GM12878 (cell line): ENCODE data around the gene AP3D1. TPM values are rescaled to one million over a fixed set of nuclear protein-coding genes. Genes with fewer than 3 reads are reported as not detected.
"Not testable (repeated sequence)": the region's sequence is repeated elsewhere in the genome, so short reads cannot be mapped to it uniquely, and the experiment has no call there.

Source experiments
- ATAC-seq: fragments of 200-7000 bp; cut with Tn5 transposase; 3 replicates; pipeline ENCODE4 v1.9.1; 2020; ENCODE audit warnings: mild to moderate bottlenecking, moderate library complexity
- BruUV-seq: library from RNA; stranded (reverse); fragments of 400-500 nt; replicated peaks from 2 replicates; lab custom pipeline; 2021; lab: Mats Ljungman, UMichigan
- CTCF ChIA-PET: fragments of 300-600 bp; sonication (Branson Sonifier 250); formaldehyde crosslinking; extraction: SDS; loops from one replicate; lab custom pipeline; 2021; ENCODE audit warnings: inconsistent platforms; lab: Yijun Ruan, JAX
- POLR2A ChIA-PET: fragments of 350-600 bp; formaldehyde crosslinking; extraction: SDS; loops from one replicate; lab custom pipeline; 2021; ENCODE audit warnings: inconsistent platforms; lab: Charles Lee
- RAD21 ChIA-PET: fragments of 300-600 bp; sonication (Branson Sonifier 250); formaldehyde crosslinking; loops from one replicate; lab custom pipeline; 2023; ENCODE audit warnings: antibody characterized with exemption; ENCODE audit not compliant: unreplicated experiment; lab: Charles Lee
- SMC1A ChIA-PET: fragments of 300-600 bp; sonication (Branson Sonifier 250); formaldehyde crosslinking; loops from one replicate; lab custom pipeline; 2023; ENCODE audit not compliant: unreplicated experiment, uncharacterized antibody; lab: Charles Lee
- DNase-seq: peaks from one replicate; pipeline ENCODE4 v3.0.0-alpha.2; 2011; ENCODE audit warnings: low read depth, low spot score
- FAIRE-seq: peaks from 3 replicates; lab custom pipeline; 2011; peaks lifted over from hg19 to GRCh38; lab: Jason Lieb, UNC
- H2AFZ ChIP-seq: 2 replicates; pipeline ENCODE4 v1.6.0; 2011; ENCODE audit warnings: low read depth, low read length, control low read depth; ENCODE audit not compliant: control insufficient read depth
- H3K27ac ChIP-seq: 2 replicates; pipeline ENCODE4 v1.5.1; 2011; ENCODE audit warnings: control low read depth; ENCODE audit not compliant: control insufficient read depth, insufficient read depth
- H3K27me3 ChIP-seq, 2 experiments: replicated peaks in 1 of 2; 2 replicates each; pipeline versions ENCODE4 v1.6.0 to v1.6.1; 2011; ENCODE audit warnings: low read length in 1 of 2; ENCODE audit not compliant: control insufficient read depth in 2 of 2, insufficient read depth in 2 of 2
- H3K36me3 ChIP-seq, 2 experiments: 2 replicates each; pipeline ENCODE4 v1.5.1; 2011; ENCODE audit warnings: low read length in 1 of 2; ENCODE audit not compliant: control insufficient read depth in 2 of 2, insufficient read depth in 2 of 2
- H3K4me1 ChIP-seq: 2 replicates; pipeline ENCODE4 v1.6.1; 2011; ENCODE audit warnings: mild to moderate bottlenecking, low read length, moderate library complexity, mixed read lengths; ENCODE audit not compliant: control insufficient read depth, insufficient read depth
- H3K4me2 ChIP-seq: 2 replicates; pipeline ENCODE4 v1.6.0; 2011; ENCODE audit warnings: control low read depth; ENCODE audit not compliant: control insufficient read depth, insufficient read depth
- H3K4me3 ChIP-seq: fragments of 200-600 bp; sonication (generic); 2 replicates; pipeline ENCODE4 v1.5.1; 2016
- H3K79me2 ChIP-seq: 2 replicates; pipeline ENCODE4 v1.6.0; 2011; ENCODE audit warnings: low read length; ENCODE audit not compliant: control insufficient read depth, insufficient read depth
- H3K9ac ChIP-seq: 2 replicates; pipeline ENCODE4 v1.8.0; 2011; ENCODE audit warnings: low read length, control low read depth, mixed read lengths; ENCODE audit not compliant: control insufficient read depth, insufficient read depth
- H3K9me3 ChIP-seq: replicated peaks from 3 replicates; pipeline ENCODE4 v1.5.1; 2011; ENCODE audit warnings: mild to moderate bottlenecking, low read length; ENCODE audit not compliant: control insufficient read depth, insufficient read depth
- H4K20me1 ChIP-seq: 2 replicates; pipeline ENCODE4 v1.6.0; 2011; ENCODE audit not compliant: control insufficient read depth, insufficient read depth
- ATF7 ChIP-seq: fragments of 450-650 bp; IDR thresholded peaks from 2 replicates; pipeline ENCODE4 v1.6.1; 2016; ENCODE audit warnings: low read depth, mild to moderate bottlenecking
- EZH2 ChIP-seq: IDR thresholded peaks from 2 replicates; pipeline ENCODE4 v1.6.1; 2012; ENCODE audit warnings: low read depth, mild to moderate bottlenecking, control low read depth, inconsistent platforms, low read length, borderline replicate concordance; ENCODE audit not compliant: control insufficient read depth
- IKZF2 ChIP-seq, 2 experiments: fragments of 450-650 bp; IDR thresholded peaks; 2 replicates each; pipeline ENCODE4 v1.6.1; 2017; ENCODE audit warnings: mild to moderate bottlenecking in 2 of 2, moderate library complexity in 2 of 2
- MYC ChIP-seq: IDR thresholded peaks from 2 replicates; pipeline ENCODE4 v1.6.1; 2011; ENCODE audit warnings: mild to moderate bottlenecking, low read length, moderate library complexity, inconsistent platforms; ENCODE audit not compliant: insufficient read depth, insufficient replicate concordance, insufficient read length, severe bottlenecking
- NFYA ChIP-seq: IDR thresholded peaks from 2 replicates; pipeline ENCODE4 v1.6.1; 2011; ENCODE audit warnings: low read depth, mild to moderate bottlenecking, low read length, improper control_type of control experiment, borderline replicate concordance
- RCOR1 ChIP-seq: conservative IDR thresholded peaks from 2 replicates; pipeline ENCODE4 v1.6.1; 2012; ENCODE audit warnings: low read depth, low read length, improper control_type of control experiment
- RUNX3 ChIP-seq: IDR thresholded peaks from 2 replicates; pipeline ENCODE4 v1.6.1; 2012; ENCODE audit warnings: low read length, inconsistent platforms
- SMAD5 ChIP-seq: IDR thresholded peaks from 2 replicates; pipeline ENCODE4 v1.6.1; 2016; ENCODE audit warnings: antibody characterized with exemption, low read depth
- SREBF2 ChIP-seq: IDR thresholded peaks from 2 replicates; pipeline ENCODE4 v1.6.1; 2012; ENCODE audit warnings: mild to moderate bottlenecking, low read length
- ZNF217 ChIP-seq: fragments of 450-650 bp; IDR thresholded peaks from 2 replicates; pipeline ENCODE4 v1.6.1; 2017; ENCODE audit warnings: antibody characterized with exemption, mild to moderate bottlenecking
- ZNF622 ChIP-seq: fragments of 450-650 bp; IDR thresholded peaks from 2 replicates; pipeline ENCODE4 v1.6.1; 2017; ENCODE audit warnings: mild to moderate bottlenecking, inconsistent platforms
- WGBS: methylation state at CpG from one replicate; pipeline ENCODE4 v1.1.6; 2016; ENCODE audit warnings: low lambda C conversion rate; ENCODE audit not compliant: insufficient replicate concordance, insufficient coverage; ENCODE audit errors: missing lambda C conversion rate; 5-methylcytosine and 5-hydroxymethylcytosine counted together
- in situ Hi-C: fragments of 300-500 bp; cut with MboI; formaldehyde crosslinking; loops from 9 replicates; pipeline ENCODE4 v1.14.3; 2018; ENCODE audit warnings: mixed read lengths
- intact Hi-C: fragments of 100-400 bp; cut with micrococcal nuclease; formaldehyde crosslinking; loops from one replicate; pipeline ENCODE4 v1.14.2; 2022; ENCODE audit not compliant: unreplicated experiment
- polyA plus RNA-seq, 11 experiments: library from polyadenylated mRNA; depleted of rRNA in 4 of 11; unstranded in 6 of 11; stranded (reverse) in 5 of 11; fragments of >200 nt; fragmentation: Nextera tagmentation in 4 of 11; fragmentation: Illumina TruSeq in 1 of 11; extraction: Ambion mirVana in 4 of 11; extraction: Trizol in 1 of 11; gene quantifications; 1 replicate in 1 of 11; 2 replicates in 10 of 11; pipeline versions ENCODE4 v1.2.1 to v1.2.3, GENCODE V29; 2011 to 2016; ENCODE audit warnings: inconsistent platforms in 2 of 11, missing spikeins in 2 of 11, low read depth in 1 of 11
- total RNA-seq, 4 experiments: library from RNA; depleted of rRNA in 3 of 4; stranded (reverse); fragments of >200 nt in 3 of 4; fragmentation: Illumina TruSeq in 1 of 4; extraction: Trizol in 1 of 4; gene quantifications; 2 replicates each; pipeline versions ENCODE4 v1.2.1 to v1.2.3, GENCODE V29; 2013 to 2021
- TF ChIP-seq, protein P1 (sequence below): fragments of 450-650 bp; IDR thresholded peaks from 2 replicates; pipeline ENCODE4 v1.6.1; 2016; ENCODE audit warnings: mild to moderate bottlenecking
- TF ChIP-seq, protein P2 (sequence below): fragments of 450-650 bp; formaldehyde crosslinking; IDR thresholded peaks from 2 replicates; pipeline ENCODE4 v1.4.0; 2020; ENCODE audit warnings: mild to moderate bottlenecking, moderate library complexity

AP3D1 gene
- total and polyA plus RNA-seq, 10 of the 15 experiments (the other 5 are each of a cell fraction or from before 2014, with no cell fraction given) = 1.5 to 108 (median 59.1) TPM

DNA sequence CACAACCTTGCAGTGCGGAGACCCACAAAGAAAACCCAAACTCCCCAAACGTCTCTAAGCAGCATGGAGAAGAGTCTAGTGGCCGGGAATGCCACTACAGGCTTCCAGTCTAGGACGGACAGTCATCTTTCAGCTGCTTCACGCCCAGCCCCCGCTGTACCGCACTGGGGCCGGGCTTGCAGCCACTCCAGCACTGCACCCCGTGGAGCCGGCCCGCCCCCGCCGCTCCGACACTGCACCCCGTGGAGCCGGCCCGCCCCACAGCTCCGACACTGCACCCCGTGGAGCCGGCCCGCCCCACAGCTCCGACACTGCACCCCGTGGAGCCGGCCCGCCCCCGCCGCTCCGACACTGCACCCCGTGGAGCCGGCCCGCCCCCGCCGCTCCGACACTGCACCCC, 23.1 kb downstream of the AP3D1 start:
- H3K27me3 ChIP-seq, ATAC-seq, DNase-seq, H3K4me1 ChIP-seq, BruUV-seq, intact Hi-C loops, H2AFZ ChIP-seq, FAIRE-seq, H3K4me2 ChIP-seq, POLR2A ChIA-PET, SMC1A ChIA-PET, in situ Hi-C loops, H3K79me2 ChIP-seq, CTCF ChIA-PET, H3K9me3 ChIP-seq, RAD21 ChIA-PET, H3K9ac ChIP-seq, H3K4me3 ChIP-seq, H3K27ac ChIP-seq, H4K20me1 ChIP-seq: not testable (repeated sequence)
- peaks cover 18 to 50% of the 10 kb centered on the region in 2 experiments; a peak in 3 of 4 replicates for H3K36me3 ChIP-seq
- 91% methylated on average over 22 of the region's 34 CpGs for WGBS

DNA sequence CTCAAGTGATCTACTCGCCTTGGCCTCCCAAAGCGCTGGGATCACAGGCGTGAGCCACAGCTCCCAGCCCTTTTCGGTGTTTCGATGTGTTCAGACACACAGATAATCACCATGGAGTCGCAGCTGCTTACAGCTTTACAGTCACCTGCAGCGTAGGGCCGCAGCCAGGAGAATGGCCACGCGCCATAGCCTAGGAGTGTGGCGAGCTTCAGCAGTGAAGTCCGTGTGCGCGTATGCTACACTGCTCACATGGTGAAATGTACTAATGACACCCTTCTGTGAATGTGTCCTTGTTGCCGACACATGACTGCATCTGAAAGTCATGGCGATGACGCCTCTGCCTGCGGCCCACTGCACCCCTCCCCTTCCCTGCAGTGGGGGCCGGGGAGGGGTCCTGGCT, 23.6 kb downstream of the AP3D1 start:
- intact Hi-C loops = no loop called here
- 86% methylated on average over 19 of the region's 19 CpGs for WGBS
- no peak for TF ChIP-seq IKZF2 (IDR thresholded peaks at IDR 0.05)
- no peak for TF ChIP-seq RCOR1
- no peak for TF ChIP-seq ATF7
- TF ChIP-seq SMAD5 = no peak
- TF ChIP-seq NFYA = no peak
- no peak for TF ChIP-seq RUNX3
- TF ChIP-seq, protein P1, sequence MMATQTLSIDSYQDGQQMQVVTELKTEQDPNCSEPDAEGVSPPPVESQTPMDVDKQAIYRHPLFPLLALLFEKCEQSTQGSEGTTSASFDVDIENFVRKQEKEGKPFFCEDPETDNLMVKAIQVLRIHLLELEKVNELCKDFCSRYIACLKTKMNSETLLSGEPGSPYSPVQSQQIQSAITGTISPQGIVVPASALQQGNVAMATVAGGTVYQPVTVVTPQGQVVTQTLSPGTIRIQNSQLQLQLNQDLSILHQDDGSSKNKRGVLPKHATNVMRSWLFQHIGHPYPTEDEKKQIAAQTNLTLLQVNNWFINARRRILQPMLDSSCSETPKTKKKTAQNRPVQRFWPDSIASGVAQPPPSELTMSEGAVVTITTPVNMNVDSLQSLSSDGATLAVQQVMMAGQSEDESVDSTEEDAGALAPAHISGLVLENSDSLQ = no peak
- TF ChIP-seq ZNF217 = no peak
- TF ChIP-seq MYC = no peak
- TF ChIP-seq, protein P2, sequence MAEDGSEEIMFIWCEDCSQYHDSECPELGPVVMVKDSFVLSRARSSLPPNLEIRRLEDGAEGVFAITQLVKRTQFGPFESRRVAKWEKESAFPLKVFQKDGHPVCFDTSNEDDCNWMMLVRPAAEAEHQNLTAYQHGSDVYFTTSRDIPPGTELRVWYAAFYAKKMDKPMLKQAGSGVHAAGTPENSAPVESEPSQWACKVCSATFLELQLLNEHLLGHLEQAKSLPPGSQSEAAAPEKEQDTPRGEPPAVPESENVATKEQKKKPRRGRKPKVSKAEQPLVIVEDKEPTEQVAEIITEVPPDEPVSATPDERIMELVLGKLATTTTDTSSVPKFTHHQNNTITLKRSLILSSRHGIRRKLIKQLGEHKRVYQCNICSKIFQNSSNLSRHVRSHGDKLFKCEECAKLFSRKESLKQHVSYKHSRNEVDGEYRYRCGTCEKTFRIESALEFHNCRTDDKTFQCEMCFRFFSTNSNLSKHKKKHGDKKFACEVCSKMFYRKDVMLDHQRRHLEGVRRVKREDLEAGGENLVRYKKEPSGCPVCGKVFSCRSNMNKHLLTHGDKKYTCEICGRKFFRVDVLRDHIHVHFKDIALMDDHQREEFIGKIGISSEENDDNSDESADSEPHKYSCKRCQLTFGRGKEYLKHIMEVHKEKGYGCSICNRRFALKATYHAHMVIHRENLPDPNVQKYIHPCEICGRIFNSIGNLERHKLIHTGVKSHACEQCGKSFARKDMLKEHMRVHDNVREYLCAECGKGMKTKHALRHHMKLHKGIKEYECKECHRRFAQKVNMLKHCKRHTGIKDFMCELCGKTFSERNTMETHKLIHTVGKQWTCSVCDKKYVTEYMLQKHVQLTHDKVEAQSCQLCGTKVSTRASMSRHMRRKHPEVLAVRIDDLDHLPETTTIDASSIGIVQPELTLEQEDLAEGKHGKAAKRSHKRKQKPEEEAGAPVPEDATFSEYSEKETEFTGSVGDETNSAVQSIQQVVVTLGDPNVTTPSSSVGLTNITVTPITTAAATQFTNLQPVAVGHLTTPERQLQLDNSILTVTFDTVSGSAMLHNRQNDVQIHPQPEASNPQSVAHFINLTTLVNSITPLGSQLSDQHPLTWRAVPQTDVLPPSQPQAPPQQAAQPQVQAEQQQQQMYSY (CRISPR knock-in tag) = no peak
- no peak for TF ChIP-seq EZH2
- no peak for TF ChIP-seq ZNF622
- TF ChIP-seq SREBF2 = no peak

More for the DNA sequence above, 23.6 kb downstream of the AP3D1 start:
- Histone ChIP-seq H3K9ac (no peak overlapping the region), H3K79me2 (no peaks in the 10 kb centered on the region; the same call in 1 of the 2 replicates), H3K9me3 (no peaks in the 10 kb centered on the region), H4K20me1 (no peaks in the 10 kb centered on the region), H3K27me3 (no peaks in the 10 kb centered on the region), H2AFZ (no peak overlapping the region), H3K4me3 (no peak overlapping the region), H3K4me2 (no peak overlapping the region), H3K36me3 (peaks cover 18 to 48% of the 10 kb centered on the region in 2 experiments; a peak in 3 of 4 replicates), H3K4me1 (no peaks in the 10 kb centered on the region), H3K27ac (no peak overlapping the region)
- ChIA-PET POLR2A (no interaction called here), CTCF (no interaction called here), SMC1A (no interaction called here), RAD21 (no interaction called here)
- ATAC-seq (no peak), DNase-seq (no peak), FAIRE-seq (no peak)
- in situ Hi-C loops = no loop called here
- no TSS peak for BruUV-seq
